AG09309 (cell line): ENCODE data around the gene NALCN.
A peak's percentile ranks its signal among the peaks of the same experiment; 100 is the strongest.

Experiments used
- DNase-seq: peaks from one replicate; pipeline ENCODE4 v3.0.0-alpha.2; 2010; ENCODE audit warnings: low read depth
- H3K4me3 ChIP-seq: 2 replicates; pipeline ENCODE4 v1.5.1; 2011; ENCODE audit warnings: mild to moderate bottlenecking, low read depth, low read length, moderate library complexity; ENCODE audit not compliant: control insufficient read depth
- CTCF ChIP-seq: IDR thresholded peaks from 2 replicates; pipeline ENCODE4 v1.5.1; 2011; ENCODE audit warnings: mild to moderate bottlenecking, low read depth, low read length, inconsistent platforms; ENCODE audit not compliant: insufficient read depth, control insufficient read depth; ENCODE audit errors: missing control alignments

Gene NALCN

GRCh38 chr13:101417501-101417900 lies 1.2 kb upstream of the NALCN start:
- H3K4me3 ChIP-seq, result no peak overlapping the region
- DNase-seq, result no peak
- no peak for TF ChIP-seq CTCF

GRCh38 chr13:101417043-101417406 lies 717 bp upstream of the NALCN start:
- no peak for TF ChIP-seq CTCF
- no peak for DNase-seq
- peak overlapping the region; percentile 58 for H3K4me3 ChIP-seq

GRCh38 chr13:101415358-101416174 lies 742 bp downstream of the NALCN start:
- TF ChIP-seq CTCF, result no peak
- DNase-seq, result no peak
- H3K4me3 ChIP-seq, result peak overlapping the region; percentile 58

- no peak overlapping the region for H3K4me3 ChIP-seq
- TF ChIP-seq CTCF, result no peak
- no peak for DNase-seq
Measured at GRCh38 chr13:101412076-101412475, 4.2 kb downstream of the NALCN start.

- H3K4me3 ChIP-seq, result no peak overlapping the region
- TF ChIP-seq CTCF, result no peak
- DNase-seq, result no peak
Measured at GRCh38 chr13:101408992-101409656, 7.2 kb downstream of the NALCN start.

GRCh38 chr13:101408154-101408553 lies 8.2 kb downstream of the NALCN start:
- TF ChIP-seq CTCF, result no peak
- DNase-seq, result no peak
- H3K4me3 ChIP-seq, result no peak overlapping the region
